ACC112 (cell line): ENCODE data around the gene RBPJL.

Source experiments
- H2AFZ ChIP-seq: fragments of 200-600 bp; sonication (generic); one replicate; pipeline ENCODE4 v1.6.0; 2017; ENCODE audit warnings: antibody characterized with exemption, low read length; ENCODE audit not compliant: unreplicated experiment
- H3K27ac ChIP-seq: fragments of 200-600 bp; sonication (generic); 2 replicates; pipeline ENCODE4 v1.5.1; 2014; ENCODE audit warnings: low read depth, mild to moderate bottlenecking, antibody characterized with exemption, low read length, moderate library complexity
- H3K27me3 ChIP-seq: fragments of 200-600 bp; sonication (generic); 2 replicates; pipeline ENCODE4 v1.6.1; 2014; ENCODE audit warnings: mild to moderate bottlenecking, antibody characterized with exemption, low read length, moderate library complexity, mixed read lengths; ENCODE audit not compliant: insufficient read depth
- H3K36me3 ChIP-seq: fragments of 200-600 bp; sonication (generic); 2 replicates; pipeline ENCODE4 v1.6.1; 2016; ENCODE audit warnings: mild to moderate bottlenecking, antibody characterized with exemption, low read length, moderate library complexity, mixed read lengths; ENCODE audit not compliant: insufficient read depth
- H3K4me1 ChIP-seq: fragments of 200-600 bp; sonication (generic); one replicate; pipeline ENCODE4 v1.6.1; 2016; ENCODE audit warnings: low read length, mixed read lengths; ENCODE audit not compliant: insufficient read depth, unreplicated experiment, control insufficient read depth
- H3K4me3 ChIP-seq: fragments of 200-600 bp; sonication (generic); 2 replicates; pipeline ENCODE4 v1.5.1; 2014; ENCODE audit warnings: mild to moderate bottlenecking, low read depth, low read length
- H3K79me2 ChIP-seq: fragments of 200-600 bp; sonication (generic); one replicate; pipeline ENCODE4 v1.6.0; 2016; ENCODE audit warnings: low read length; ENCODE audit not compliant: control insufficient read depth, unreplicated experiment, insufficient read depth

Gene RBPJL

GRCh38 chr20:45275338-45275737 is 31.3 kb upstream of the RBPJL start:
- Histone ChIP-seq H3K27ac (no peak overlapping the region), H3K36me3 (no peaks in the 10 kb centered on the region), H3K79me2 (no peaks in the 10 kb centered on the region), H2AFZ (no peak overlapping the region), H3K4me1 (no peaks in the 10 kb centered on the region), H3K27me3 (peaks cover 62% of the 10 kb centered on the region), H3K4me3 (no peak overlapping the region)

DNA sequence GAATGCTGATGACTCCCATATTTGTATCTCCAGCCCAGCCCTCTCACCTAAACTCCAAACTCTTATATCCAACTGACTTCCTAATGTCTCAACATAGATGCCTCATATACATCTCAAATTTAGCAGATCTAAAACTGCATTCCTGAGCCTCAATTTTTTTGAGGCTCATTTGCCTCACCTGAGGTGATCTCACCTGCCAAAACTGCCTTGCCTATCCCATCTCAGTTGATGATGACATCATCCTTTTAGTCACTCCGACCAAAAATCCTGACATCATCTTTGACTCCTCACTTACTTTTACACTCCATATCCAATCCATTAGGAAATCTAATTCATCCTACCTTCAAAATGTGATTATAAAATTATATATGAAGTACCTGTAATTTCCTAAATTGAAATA is 26.6 kb upstream of the RBPJL start:
- Histone ChIP-seq H3K4me1 (peaks cover 3% of the 10 kb centered on the region), H3K27me3 (peaks cover 24% of the 10 kb centered on the region), H3K79me2 (no peaks in the 10 kb centered on the region), H2AFZ (no peak overlapping the region), H3K4me3 (no peak overlapping the region), H3K27ac (no peak overlapping the region), H3K36me3 (no peaks in the 10 kb centered on the region)

DNA sequence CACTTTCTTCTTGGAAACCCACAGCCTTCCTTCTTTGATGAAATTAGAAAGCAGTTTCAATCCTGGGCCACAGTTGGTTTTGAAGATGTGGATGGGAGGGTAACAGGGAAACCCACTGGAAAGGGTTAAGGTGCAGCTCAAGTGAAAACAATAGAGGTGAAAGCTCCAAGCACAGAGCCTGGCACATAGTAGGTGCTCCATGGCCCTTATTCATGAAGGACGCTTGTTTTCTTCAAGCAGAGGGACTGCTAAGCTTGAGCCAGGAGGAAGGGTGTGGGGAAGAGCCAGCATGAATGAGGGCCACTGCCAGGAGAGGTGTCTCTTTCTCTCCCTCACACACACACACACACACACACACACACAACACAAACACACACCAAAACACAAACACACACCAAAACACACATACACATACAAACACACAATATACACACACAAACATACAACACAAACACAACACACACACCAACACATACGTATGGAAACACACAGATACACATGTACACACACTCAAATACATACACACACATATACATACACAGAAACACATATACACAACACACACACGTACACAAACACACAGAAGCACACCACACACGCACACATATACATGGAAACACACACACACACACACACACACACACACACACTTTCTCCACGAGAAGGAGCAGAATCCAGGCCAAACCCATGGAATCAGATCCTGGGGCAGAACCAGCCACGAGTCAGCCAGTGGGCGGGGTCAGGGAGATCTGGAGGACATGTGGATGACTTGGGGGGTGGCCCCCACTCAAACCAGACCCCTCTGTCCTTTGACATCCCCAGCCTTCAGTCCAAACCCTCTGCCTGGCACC is 23.7 kb upstream of the RBPJL start:
- no peaks in the 10 kb centered on the region for H3K36me3 ChIP-seq
- peaks cover 5% of the 10 kb centered on the region; the same call in 1 of the 2 replicates for H3K27me3 ChIP-seq
- no peaks in the 10 kb centered on the region for H3K79me2 ChIP-seq
- H3K4me1 ChIP-seq, result peaks cover 3% of the 10 kb centered on the region
- H3K4me3 ChIP-seq, result no peak overlapping the region
- no peak overlapping the region for H3K27ac ChIP-seq
- H2AFZ ChIP-seq, result no peak overlapping the region

GRCh38 chr20:45283551-45284057 is 23.0 kb upstream of the RBPJL start:
- Histone ChIP-seq H3K36me3 (no peaks in the 10 kb centered on the region), H3K79me2 (no peaks in the 10 kb centered on the region), H3K4me3 (no peak overlapping the region), H3K27me3 (peaks cover 5% of the 10 kb centered on the region; the same call in 1 of the 2 replicates), H3K4me1 (peaks cover 3% of the 10 kb centered on the region), H2AFZ (no peak overlapping the region), H3K27ac (no peak overlapping the region)

GRCh38 chr20:45288376-45288775 is 18.3 kb upstream of the RBPJL start:
- H2AFZ ChIP-seq, result no peak overlapping the region
- H3K79me2 ChIP-seq, result no peaks in the 10 kb centered on the region
- no peaks in the 10 kb centered on the region for H3K27me3 ChIP-seq
- no peaks in the 10 kb centered on the region for H3K36me3 ChIP-seq
- no peak overlapping the region for H3K27ac ChIP-seq
- peaks cover 2% of the 10 kb centered on the region for H3K4me1 ChIP-seq
- no peak overlapping the region for H3K4me3 ChIP-seq

GRCh38 chr20:45288860-45289259 is 17.8 kb upstream of the RBPJL start:
- no peaks in the 10 kb centered on the region for H3K4me1 ChIP-seq
- H3K79me2 ChIP-seq, result no peaks in the 10 kb centered on the region
- H3K27me3 ChIP-seq, result no peaks in the 10 kb centered on the region
- H2AFZ ChIP-seq, result no peak overlapping the region
- no peak overlapping the region for H3K27ac ChIP-seq
- no peaks in the 10 kb centered on the region for H3K36me3 ChIP-seq
- no peak overlapping the region for H3K4me3 ChIP-seq

DNA sequence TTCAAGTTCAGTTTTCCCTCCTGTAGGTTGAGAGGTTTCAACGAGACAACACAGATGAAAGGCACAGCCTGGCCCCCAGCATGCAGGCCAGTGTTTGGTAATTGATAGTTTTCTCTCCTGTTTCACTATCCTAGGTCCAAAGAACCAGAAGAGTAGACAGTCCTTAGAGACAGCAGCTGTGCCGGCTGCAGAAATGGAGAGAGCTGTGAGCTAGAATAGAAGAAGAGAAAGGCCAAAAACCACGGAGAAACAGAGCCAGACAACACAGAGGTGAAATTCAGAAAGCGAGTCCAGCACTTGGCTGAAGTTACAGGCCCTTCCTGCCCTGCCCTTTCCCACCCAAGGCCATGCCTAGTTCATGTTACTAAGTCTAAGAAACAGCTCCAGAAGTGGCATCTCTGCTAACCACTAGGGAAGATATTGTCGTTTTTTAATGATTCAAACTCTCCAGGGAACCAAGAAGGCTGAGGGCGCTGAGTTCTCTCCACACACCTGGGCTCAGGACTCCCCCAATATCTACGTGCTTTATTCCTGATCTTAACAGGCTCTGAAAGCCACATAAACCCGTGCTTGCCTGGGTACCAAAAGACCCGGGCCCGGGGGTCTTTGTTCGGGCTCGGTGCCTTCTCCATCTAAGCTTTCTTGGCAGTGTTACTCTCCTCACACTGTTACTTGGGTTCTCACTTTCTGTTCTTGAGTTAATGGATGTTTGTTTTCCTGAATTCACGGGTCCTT is 16.5 kb upstream of the RBPJL start:
- no peak overlapping the region for H3K27ac ChIP-seq
- no peak overlapping the region for H2AFZ ChIP-seq
- no peaks in the 10 kb centered on the region for H3K79me2 ChIP-seq
- H3K4me1 ChIP-seq, result no peaks in the 10 kb centered on the region
- H3K4me3 ChIP-seq, result no peak overlapping the region
- no peaks in the 10 kb centered on the region for H3K27me3 ChIP-seq
- H3K36me3 ChIP-seq, result no peaks in the 10 kb centered on the region

DNA sequence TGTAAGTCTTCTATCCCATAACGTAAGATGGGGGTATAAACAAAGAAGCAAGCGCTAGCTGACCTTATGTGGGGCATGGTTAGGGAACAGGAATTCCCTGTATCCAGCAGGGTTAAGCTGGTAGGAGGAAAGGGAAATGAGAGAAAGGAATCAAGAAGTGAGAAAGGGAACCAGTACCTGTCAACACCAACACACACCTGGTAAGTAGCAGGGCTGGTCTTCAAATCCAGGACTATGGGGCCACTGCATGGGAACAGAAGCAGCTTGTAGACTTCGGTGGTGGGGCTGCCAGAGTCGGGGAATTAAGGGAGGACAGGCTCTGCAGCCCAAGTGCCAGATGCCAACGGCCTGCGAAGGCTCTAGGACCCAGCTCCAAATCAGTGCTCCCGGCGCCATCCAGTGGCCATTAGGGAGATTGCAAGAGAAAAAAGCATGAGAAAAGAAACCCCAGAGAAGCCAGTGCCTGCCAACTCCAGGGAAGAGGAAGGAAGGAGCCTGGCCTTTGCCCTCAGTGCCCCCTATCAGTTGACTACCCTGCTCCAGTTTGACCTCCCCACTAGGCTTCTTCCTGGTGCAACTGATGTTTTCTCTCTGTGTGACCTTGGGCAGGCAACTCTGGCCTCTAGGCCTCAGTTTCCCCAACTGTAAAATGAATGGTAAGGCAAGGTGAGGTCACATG is 15.8 kb upstream of the RBPJL start:
- Histone ChIP-seq H3K79me2 (no peaks in the 10 kb centered on the region), H3K27me3 (no peaks in the 10 kb centered on the region), H3K27ac (no peak overlapping the region), H3K4me3 (no peak overlapping the region), H3K4me1 (no peaks in the 10 kb centered on the region), H3K36me3 (no peaks in the 10 kb centered on the region), H2AFZ (no peak overlapping the region)

GRCh38 chr20:45291526-45291925 is 15.1 kb upstream of the RBPJL start:
- H3K27ac ChIP-seq, result no peak overlapping the region
- no peaks in the 10 kb centered on the region for H3K4me1 ChIP-seq
- no peak overlapping the region for H3K4me3 ChIP-seq
- H3K27me3 ChIP-seq, result no peaks in the 10 kb centered on the region
- H3K36me3 ChIP-seq, result no peaks in the 10 kb centered on the region
- H3K79me2 ChIP-seq, result no peaks in the 10 kb centered on the region
- H2AFZ ChIP-seq, result no peak overlapping the region

DNA sequence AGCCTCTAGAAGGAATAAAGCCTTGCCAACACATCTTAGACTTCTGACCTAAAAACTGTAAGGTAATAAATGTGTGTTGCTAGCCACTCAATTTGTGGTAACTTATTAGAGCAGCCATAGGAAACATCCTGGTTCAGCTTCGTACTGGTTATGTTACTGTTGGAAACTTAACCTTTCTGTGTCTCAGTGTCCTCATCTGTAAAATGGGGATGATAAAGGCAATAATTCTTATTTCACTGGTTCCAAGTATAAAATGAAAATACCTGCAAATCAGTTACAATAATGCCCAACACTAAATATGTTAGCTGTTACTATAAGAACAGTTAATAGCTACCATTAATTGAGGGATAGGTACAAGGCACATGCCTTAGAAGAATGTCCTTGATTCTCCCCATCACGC is 14.3 kb upstream of the RBPJL start:
- Histone ChIP-seq H3K36me3 (no peaks in the 10 kb centered on the region), H3K4me3 (no peak overlapping the region), H3K27ac (no peak overlapping the region), H2AFZ (no peak overlapping the region), H3K27me3 (no peaks in the 10 kb centered on the region), H3K4me1 (no peaks in the 10 kb centered on the region), H3K79me2 (no peaks in the 10 kb centered on the region)
